ENCODE measurements around the gene HSD17B1. TPM values are rescaled to one million over a fixed set of nuclear protein-coding genes. Genes with fewer than 3 reads are reported as not detected.
A peak's percentile ranks its signal among the peaks of the same experiment; 100 is the strongest.

Gene HSD17B1
- total RNA-seq, 6 experiments from 2014 or later: 0.31 to 1.1 (median 0.87) TPM

GRCh38 chr17:42547001-42547461, 5.7 kb upstream of the HSD17B1 start:
- ATAC-seq (no peak), DNase-seq (no peak)
- H3K27ac ChIP-seq: no peak overlapping the region
- H3K27me3 ChIP-seq: no peaks in the 10 kb centered on the region
- peaks cover 0 to 27% (median 13%) of the 10 kb centered on the region in 4 donors for H3K4me1 ChIP-seq
- peaks cover 0 to 11% (median 3%) of the 10 kb centered on the region in 4 donors for H3K36me3 ChIP-seq
- H3K9me3 ChIP-seq: no peaks in the 10 kb centered on the region
- TF ChIP-seq CTCF (IDR thresholded peaks at IDR 0.05) (no peak), POLR2A (IDR thresholded peaks at IDR 0.05) (no peak)
- 100% methylated on average over 1 of the region's 23 CpGs for WGBS (ENCODE audit: insufficient coverage, low coverage, low lambda C conversion rate, missing lambda C conversion rate)
- H3K4me3 ChIP-seq: no peak overlapping the region
- intact Hi-C loops (cut with DNase I): no loop called here

GRCh38 chr17:42547698-42548069, 5.0 kb upstream of the HSD17B1 start:
- ATAC-seq (peak; percentile 47 to 63 (median 54)), DNase-seq (peak; percentile 62 to 86 (median 72))
- TF ChIP-seq CTCF (IDR thresholded peaks at IDR 0.05) (no peak), POLR2A (IDR thresholded peaks at IDR 0.05) (no peak)
- peaks cover 0 to 26% (median 12%) of the 10 kb centered on the region in 4 donors for H3K4me1 ChIP-seq
- H3K9me3 ChIP-seq: no peaks in the 10 kb centered on the region
- WGBS (ENCODE audit: insufficient coverage, low coverage, low lambda C conversion rate, missing lambda C conversion rate): 0% methylated on average over 6 of the region's 14 CpGs
- intact Hi-C loops (cut with DNase I): no loop called here
- H3K36me3 ChIP-seq: peaks cover 0 to 10% (median 2%) of the 10 kb centered on the region in 4 donors
- H3K27ac ChIP-seq: no peak overlapping the region
- H3K27me3 ChIP-seq: no peaks in the 10 kb centered on the region
- H3K4me3 ChIP-seq: peak overlapping the region; percentile 36 to 48 (median 44)

- Histone ChIP-seq H3K36me3 (peaks cover 0 to 4% (median under 1%) of the 10 kb centered on the region in 4 donors), H3K4me1 (peaks cover 0 to 26% (median 12%) of the 10 kb centered on the region in 4 donors), H3K27me3 (no peaks in the 10 kb centered on the region), H3K4me3 (peak overlapping the region; percentile 36 to 48 (median 44)), H3K9me3 (no peaks in the 10 kb centered on the region), H3K27ac (no peak overlapping the region)
- TF ChIP-seq CTCF (IDR thresholded peaks at IDR 0.05): peak; percentile 36 to 53 (median 50)
- no peak for TF ChIP-seq POLR2A (IDR thresholded peaks at IDR 0.05)
- no CpG with 5 or more reads among the region's 74 CpGs for WGBS (ENCODE audit: insufficient coverage, low coverage, low lambda C conversion rate, missing lambda C conversion rate)
- intact Hi-C loops (cut with DNase I): no loop called here
- ATAC-seq (peak; percentile 75 to 85 (median 79)), DNase-seq (peak; percentile 80 to 87 (median 85))
Observed at GRCh38 chr17:42548070-42548837, 4.5 kb upstream of the HSD17B1 start.

GRCh38 chr17:42548993-42549755, 3.5 kb upstream of the HSD17B1 start:
- H3K27ac ChIP-seq: no peak overlapping the region
- H3K4me3 ChIP-seq: no peak overlapping the region
- ATAC-seq (no peak), DNase-seq (no peak)
- H3K27me3 ChIP-seq: no peaks in the 10 kb centered on the region
- 72% methylated on average over 12 of the region's 14 CpGs for WGBS (ENCODE audit: insufficient coverage, low coverage, low lambda C conversion rate, missing lambda C conversion rate)
- peaks cover 0 to 29% (median 13%) of the 10 kb centered on the region in 4 donors for H3K4me1 ChIP-seq
- TF ChIP-seq CTCF (IDR thresholded peaks at IDR 0.05) (no peak), POLR2A (IDR thresholded peaks at IDR 0.05) (no peak)
- H3K9me3 ChIP-seq: no peaks in the 10 kb centered on the region
- intact Hi-C loops (cut with DNase I): no loop called here
- no peaks in the 10 kb centered on the region for H3K36me3 ChIP-seq
